HL-60/S4 treated with retinoic acid at 250 ng/mL for 4 days and 3 days (cell line): ENCODE measurements around the gene LENG9.
"Not testable (repeated sequence)": the region's sequence is repeated elsewhere in the genome, so short reads cannot be mapped to it uniquely, and the experiment has no call there.

ENCODE experiments used
- in situ Hi-C: fragments of 300-500 bp; cut with MboI; formaldehyde crosslinking; loops from 2 replicates; pipeline ENCODE4 v1.7.0; 2022; ENCODE audit warnings: low sequenced_read_pairs

LENG9 gene

GRCh38 chr19:54459282-54460229 lies 4.0 kb downstream of the LENG9 start:
- in situ Hi-C loops, result no loop called here

DNA sequence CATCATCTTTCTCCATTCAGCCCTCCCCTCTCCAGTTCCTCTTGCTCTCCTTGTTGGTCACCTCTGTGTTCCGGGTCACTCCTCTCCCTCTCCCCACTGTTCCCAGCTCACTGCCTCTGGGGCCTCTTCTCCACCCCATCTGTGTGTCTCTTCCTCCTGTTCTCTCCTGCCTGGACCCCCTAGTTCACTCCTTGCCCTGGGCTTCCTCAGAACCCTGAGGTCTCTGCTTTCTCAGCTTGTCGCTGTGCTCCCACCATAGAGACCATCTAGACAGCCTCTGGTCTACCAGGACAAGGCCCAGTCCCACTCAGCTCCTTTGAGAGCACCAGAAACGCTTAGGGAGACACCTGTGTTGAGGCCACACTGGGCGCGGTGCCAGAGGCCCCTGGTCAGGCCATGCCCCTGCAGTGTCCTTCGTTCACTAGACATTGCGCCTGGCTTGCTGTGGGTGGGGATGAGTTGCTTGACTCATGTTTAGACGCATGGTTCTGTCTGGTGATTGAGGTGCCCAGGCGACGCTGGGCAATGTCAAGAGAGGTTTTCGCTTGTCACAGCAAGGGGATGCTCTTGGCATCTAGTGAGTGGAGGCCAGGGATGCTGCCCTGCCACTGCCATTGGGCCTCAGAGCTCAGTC lies 4.8 kb downstream of the LENG9 start:
- in situ Hi-C loops, result no loop called here

DNA sequence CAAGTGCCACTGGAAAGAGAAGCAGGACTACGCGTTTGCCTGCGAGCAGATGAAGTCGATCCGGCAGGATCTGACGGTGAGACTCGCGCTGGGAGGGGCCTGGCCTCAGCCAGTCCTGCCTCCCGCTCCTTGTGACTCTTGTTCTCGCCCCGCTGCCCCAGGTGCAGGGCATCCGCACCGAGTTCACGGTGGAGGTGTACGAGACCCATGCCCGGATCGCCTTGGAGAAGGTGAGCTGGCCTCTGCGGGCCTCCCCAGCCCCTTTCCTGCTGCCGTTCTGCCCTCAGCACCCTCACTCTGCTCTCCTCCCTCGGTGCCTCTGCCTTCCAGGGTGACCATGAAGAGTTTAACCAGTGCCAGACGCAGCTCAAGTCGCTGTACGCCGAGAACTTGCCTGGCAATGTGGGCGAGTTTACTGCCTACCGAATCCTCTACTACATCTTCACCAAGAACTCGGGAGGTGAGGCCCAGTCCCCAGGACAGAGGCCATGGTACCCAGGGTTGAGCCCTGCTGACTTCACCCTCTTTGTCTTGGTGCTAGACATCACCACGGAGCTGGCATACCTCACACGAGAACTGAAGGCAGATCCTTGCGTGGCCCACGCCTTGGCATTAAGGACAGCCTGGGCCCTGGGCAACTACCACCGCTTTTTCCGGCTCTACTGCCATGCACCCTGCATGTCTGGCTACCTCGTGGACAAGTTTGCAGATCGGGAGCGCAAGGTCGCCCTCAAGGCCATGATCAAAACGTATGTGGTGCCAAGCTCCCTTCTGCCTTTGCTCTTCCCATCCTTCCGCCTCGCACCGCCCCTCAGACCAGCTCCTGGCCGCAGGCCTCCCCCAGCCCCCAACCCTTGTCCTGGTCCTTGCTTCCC lies 5.6 kb downstream of the LENG9 start:
- in situ Hi-C loops, result no loop called here

- in situ Hi-C loops, result no loop called here
These were observed 6.9 kb downstream of the LENG9 start for GRCh38 chr19:54456423-54457373.

GRCh38 chr19:54455786-54456422 lies 7.7 kb downstream of the LENG9 start:
- in situ Hi-C loops, result no loop called here

DNA sequence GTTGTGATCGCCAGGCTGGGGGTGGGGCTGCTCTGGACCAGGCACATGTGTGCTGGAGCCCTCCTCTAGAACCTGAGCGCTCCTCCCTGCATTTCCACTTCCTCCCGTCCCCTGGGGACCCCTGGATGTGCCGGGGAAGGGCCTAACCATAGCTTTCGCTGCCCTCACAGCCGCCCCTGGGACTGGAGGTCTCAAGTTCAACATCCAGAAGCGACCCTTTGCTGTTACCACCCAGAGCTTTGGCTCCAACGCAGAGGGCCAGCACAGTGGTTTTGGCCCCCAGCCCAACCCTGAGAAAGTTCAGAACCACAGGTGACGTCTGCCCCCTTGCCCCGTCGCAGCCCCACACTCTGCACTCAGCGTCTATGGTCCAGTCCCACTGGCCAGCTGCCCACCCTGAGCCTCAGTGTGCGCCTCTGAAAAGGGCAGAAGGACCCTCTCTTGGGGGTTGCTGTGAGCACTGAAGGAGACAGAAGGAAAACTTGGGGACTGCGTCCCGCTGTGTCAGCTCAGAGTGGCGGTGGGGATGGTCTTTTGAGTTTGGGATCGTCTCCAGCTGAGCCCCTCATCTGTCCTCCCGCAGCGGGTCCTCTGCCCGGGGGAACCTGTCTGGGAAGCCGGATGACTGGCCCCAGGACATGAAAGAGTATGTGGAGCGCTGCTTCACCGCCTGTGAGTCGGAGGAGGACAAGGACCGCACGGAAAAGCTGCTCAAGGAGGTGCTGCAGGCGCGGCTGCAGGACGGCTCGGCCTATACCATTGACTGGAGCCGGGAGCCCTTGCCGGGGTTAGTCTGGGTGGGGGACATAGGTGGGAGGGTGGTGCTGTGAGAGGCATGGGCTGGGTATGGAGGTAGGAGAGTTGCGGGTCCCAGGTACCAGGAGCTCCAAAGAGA lies 8.6 kb downstream of the LENG9 start:
- in situ Hi-C loops, result no loop called here

- in situ Hi-C loops, result no loop called here
These were observed 9.4 kb downstream of the LENG9 start for GRCh38 chr19:54453921-54454780.

DNA sequence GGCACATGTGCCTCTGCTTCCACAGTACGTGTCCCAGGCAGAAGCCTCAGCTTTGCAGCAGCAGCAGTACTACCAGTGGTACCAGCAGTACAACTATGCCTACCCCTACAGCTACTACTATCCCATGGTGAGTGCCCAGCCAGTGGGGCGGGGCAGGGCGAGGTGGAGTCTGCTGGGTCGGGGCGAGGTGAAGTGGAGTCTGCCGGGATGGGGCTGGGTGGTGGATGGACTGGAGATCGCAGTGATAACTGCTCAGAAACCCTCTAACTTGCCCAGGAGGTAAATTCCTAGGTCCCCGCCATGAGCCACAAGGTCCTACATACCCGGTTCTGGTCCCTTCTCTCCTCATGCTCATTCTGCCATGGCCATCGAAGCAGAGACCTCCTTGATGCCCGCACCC lies 11.0 kb downstream of the LENG9 start:
- in situ Hi-C loops, result no loop called here

DNA sequence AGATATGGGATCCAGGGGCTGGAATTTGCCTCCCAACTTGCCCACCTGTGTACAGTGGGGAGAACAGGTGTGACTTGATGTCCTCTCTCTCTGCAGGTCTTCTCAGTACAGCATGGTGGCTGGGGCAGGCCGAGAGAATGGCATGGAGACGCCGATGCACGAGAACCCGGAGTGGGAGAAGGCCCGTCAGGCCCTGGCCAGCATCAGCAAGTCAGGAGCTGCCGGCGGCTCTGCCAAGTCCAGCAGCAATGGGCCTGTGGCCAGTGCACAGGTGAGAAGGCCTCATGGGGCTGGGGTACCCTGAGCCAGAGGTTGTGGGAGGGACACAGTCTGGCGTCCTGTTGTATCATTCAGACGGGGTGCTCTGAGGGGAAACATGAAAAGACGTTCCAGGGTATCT lies 11.6 kb downstream of the LENG9 start:
- in situ Hi-C loops, result no loop called here

GRCh38 chr19:54451331-54451871 lies 12.2 kb downstream of the LENG9 start:
- in situ Hi-C loops, result no loop called here

GRCh38 chr19:54449701-54450069 lies 13.9 kb downstream of the LENG9 start:
- in situ Hi-C loops, result no loop called here

DNA sequence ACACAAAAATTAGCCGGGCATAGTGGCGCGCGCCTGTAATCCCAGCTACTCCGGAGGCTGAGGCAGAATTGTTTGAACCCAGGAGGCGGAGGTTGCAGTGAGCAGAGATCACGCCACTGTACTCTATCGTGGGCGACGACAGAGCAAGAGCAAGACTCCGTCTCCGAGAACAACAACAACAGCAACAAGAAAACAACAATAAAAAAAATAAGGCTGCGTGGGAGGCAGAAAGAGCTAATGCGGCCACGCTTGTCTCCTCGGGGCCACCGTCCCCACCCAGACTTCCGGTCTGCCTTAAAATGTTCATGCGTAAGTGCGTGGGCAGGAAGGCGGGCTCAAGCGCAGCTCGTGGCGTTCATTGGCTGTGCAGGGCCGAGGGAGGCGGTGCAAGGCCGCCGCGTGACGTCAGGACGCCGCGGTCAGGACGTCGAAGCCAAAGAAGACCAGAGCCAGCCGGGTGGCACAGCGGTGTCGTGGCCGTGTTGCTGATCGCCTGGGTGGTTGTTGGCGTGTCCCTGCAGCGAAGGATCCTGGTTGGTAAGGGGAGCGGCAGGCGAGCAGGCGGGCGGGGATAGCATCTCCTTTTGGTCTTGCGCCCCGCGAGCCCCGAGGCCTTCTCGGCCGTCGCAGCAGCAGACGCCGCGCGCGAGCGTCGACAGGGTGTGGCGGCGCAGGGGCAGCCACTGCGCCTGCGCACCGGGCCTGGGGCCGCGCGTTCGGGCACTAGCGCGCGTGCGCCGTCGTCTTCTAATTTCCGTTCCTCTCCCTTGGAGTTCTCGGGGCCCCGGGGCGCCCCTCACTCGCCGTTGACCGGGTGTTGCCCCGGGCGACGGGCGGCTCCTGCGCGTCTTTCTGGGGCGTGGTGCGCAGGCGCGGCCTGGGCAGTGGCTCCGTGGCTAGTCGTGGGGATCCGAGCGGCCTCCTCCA lies 14.5 kb downstream of the LENG9 start, which contains the start of gene LENG8:
TSS of gene LENG8 (plus strand) at position 426 of the 927 bp plus-strand sequence. CDS start 2,146 bp downstream, outside the sequence.
- in situ Hi-C loops, result no loop called here

- in situ Hi-C loops, result no loop called here
These were observed 15.4 kb downstream of the LENG9 start for GRCh38 chr19:54448040-54448773.

DNA sequence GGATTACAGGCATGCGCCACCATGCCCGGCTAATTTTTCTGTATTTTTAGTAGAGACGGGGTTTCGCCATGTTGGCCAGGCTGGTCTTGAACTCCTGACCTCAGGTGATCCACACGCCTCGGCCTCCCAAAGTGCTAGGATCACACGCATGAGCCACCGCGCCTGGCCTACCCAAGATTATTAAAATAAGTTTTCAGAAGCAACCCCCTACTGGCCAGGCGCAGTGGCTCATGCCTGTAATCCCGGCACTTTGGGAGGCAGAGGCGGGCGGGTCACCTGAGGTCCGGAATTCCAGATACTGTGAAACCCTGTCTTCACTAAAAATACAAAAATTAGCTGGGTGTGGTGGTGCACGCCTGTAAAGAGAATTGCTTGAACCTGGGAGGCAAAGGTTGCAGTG lies 17.2 kb downstream of the LENG9 start:
- in situ Hi-C loops, result not testable (repeated sequence)

GRCh38 chr19:54444737-54445136 lies 18.8 kb downstream of the LENG9 start:
- in situ Hi-C loops, result no loop called here

DNA sequence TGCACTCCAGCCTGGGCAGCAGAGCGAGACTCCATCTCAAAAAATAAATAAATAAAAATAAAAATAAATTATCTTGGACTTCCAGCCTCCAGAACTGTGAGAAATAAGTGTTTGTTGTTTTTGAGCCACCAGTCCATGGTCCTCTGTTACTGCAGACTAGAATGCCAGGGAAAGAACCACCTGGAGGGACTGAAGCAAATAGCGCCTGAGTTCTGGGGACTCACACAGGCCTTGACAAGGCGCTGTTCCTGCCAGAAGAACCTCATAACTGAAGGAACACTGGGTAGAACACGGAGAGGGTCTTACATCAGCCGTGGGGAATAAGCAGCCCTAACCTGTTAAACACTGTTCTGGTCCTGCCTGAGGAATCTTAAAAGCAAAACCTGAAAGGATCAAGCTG lies 22.9 kb downstream of the LENG9 start:
- in situ Hi-C loops, result no loop called here
